Hematopoietic multipotent progenitor cell treated with erythropoietin and hydrocortisone succinate and interleukin-3 and kit ligand, for 4 days (in vitro differentiated cells): ENCODE measurements around the gene CES4A.
"Not testable (repeated sequence)": the region's sequence is repeated elsewhere in the genome, so short reads cannot be mapped to it uniquely, and the experiment has no call there.

Experiments used
- DNase-seq: peaks from one replicate; pipeline ENCODE4 v3.0.0-alpha.2; 2015

The CES4A gene

DNA sequence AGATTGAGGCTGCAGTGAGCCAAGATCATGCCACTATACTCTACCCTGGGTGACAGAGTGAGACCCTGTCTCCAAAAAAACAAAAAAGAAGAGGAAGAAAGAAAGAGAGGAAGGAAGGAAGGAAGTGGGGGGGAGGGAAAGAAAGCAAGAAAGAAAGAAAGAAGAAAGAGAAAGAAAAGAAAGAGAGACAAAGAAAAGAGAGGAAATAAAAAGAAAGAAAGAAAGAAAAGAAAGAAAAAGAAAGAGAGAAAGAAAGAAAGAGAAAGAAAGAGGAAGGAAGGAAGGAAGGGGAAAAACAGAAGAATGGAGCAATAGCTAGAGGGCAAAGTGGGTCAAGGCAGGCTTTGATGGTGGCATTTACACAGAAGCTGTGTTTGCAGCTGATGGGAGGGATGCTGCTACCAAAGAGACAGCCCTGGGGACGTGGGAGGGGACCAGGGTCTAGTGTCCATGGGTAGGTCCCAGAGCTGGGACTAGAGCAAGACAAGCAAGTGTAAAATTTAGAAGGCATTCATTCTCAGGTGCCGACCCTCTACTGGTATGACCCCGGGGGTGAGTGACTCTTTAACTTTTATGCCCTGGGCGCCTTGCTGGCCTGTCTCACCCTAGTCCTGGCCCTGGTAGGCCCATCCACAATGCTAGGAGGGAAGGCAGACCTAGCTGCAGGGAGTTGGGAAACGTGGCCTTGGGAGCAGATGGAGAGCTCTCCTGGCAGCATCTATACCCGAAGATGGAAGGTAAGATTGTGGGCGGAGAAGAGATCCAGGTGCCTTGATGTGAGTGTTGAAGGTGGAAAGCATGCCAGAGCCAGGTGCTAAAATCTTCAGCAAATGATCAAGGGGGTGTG, 29.3 kb upstream of the CES4A start:
- DNase-seq, result no peak

DNA sequence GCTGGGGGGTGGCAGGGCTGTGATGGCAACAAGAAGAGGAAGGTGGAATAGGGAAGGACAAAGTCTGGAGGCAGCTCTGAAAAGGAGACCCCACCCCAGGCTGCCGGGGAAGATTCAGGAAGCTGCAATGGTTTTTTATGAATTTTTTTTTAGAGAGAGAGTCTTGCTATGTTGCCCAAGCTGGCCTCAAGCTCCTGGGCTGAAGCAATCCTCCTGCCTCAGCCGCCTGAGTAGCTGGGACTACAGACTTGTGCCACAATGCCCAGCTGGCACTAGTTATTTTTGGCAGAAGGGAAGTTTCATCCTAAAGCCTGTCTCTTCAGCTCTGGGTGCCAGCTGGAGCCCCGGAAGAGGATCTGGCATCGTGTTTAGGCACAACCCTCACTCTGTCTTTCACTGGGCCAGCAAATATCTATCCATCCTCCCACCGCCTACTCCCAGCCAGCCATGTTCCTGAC, 28.7 kb upstream of the CES4A start:
- DNase-seq, result no peak

DNA sequence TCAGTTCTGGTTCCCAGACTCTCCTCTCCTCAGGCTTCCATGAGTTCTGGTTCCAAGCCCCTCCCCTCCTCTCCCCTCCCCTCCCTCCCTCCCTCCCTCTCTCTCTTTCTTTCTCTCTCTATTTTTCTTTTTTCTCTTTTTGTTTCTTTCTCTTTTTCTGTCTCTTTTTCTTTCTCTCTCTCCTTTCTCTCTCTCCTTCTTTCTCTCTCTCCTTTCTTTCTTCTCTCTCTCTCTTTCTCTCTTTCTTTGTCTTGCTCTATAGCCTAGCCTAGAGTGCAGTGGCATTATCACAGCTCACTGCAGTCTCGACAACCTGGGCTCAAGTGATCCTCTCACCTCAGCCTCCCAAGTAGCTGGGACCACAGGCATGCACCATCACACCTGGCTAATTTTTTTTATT, 28.1 kb upstream of the CES4A start:
- no peak for DNase-seq

DNA sequence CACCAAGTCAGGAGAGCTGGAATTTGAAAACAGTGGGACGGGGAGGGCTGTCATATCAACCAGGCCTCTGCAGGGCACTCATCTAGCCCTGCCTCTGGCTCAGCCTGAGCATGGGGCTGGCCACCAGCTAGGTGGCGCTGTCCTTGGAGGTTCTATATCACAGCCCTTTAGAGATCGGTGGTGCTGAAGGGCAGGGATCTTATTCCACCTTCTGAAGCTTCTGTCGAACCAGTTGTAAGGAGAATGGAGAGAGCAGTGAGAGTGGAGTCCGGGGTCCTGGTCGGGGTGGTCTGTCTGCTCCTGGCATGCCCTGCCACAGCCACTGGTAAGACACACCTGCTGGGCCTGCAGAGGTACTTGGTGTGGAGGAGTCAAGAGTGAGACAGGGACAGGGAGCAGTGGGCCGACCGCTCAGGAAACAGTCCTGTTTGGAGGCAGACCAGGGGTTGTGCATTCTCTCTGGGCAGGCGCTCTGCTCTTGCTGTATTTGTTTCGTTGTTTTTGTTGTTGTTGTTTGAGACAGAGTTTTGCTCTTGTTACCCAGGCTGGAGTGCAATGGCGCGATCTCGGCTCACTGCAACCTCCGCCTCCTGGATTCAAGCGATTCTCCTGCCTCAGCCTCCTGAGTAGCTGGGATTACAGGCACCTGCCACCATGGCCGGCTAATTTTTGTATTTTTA, 27.2 kb upstream of the CES4A start, which contains the start of gene CES3:
Gene CES3, plus strand, starts transcription at position 202 of the 680 bp plus-strand sequence. Its CDS starts 42 bp downstream, at position 244.
- DNase-seq, result peak; percentile 91

DNA sequence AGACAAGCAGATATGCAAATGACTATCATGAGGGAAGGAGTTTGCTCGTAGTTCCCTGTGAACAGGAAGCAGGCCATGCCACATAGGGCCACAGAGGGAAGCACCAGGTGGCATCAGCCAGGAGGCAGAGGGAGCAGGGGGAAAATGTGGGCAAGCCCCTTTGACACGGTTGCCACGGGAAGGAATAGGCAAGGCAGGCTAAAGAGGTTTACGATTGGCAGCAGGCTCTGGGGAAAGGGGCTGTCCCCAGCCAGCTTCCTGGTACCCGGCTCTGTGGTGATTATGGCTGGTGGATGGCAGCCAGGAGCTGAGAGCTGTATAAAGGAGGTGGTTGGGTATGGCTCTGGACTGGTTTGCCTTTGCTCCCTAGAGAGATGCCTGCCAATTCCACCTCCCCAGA, 26.5 kb upstream of the CES4A start:
- peak; percentile 33 for DNase-seq

DNA sequence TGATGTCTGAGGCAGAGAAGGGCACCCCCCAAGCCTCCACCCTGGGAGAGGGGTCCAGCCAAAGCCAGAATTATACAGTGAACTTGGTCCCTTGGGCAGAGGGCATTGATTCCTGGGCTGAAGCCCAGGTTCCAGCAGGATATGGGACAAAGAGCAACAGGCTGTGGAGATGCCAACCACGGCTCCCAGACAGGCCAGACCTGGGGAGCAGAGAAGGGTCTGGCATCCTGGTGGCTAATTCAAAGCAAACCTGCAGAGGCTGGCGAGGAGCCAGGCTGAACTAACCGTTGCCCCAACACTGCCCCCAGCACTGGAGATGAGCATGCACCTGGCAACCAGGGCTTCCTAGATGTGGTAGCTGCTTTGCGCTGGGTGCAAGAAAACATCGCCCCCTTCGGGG, 24.3 kb upstream of the CES4A start:
- DNase-seq, result no peak

DNA sequence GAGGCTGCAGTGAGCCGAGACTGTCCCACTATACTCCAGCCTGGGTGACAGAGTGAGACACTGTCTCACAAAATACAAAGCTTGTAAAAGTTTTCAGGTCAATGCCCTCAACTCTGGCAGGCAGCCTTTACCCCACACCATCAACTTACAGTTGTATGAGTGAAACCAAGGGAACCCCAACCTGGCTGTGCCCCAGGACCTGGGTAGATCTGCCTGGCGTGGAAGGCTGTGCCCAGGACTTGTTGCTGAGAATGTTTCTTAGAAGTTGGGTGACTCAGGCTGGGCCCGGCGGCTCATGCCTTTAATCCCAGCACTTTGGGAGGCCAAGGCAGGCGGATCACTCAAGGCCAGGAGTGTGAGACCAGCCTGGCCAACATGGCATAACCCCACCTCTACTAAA, 19.5 kb upstream of the CES4A start:
- DNase-seq, result no peak

DNA sequence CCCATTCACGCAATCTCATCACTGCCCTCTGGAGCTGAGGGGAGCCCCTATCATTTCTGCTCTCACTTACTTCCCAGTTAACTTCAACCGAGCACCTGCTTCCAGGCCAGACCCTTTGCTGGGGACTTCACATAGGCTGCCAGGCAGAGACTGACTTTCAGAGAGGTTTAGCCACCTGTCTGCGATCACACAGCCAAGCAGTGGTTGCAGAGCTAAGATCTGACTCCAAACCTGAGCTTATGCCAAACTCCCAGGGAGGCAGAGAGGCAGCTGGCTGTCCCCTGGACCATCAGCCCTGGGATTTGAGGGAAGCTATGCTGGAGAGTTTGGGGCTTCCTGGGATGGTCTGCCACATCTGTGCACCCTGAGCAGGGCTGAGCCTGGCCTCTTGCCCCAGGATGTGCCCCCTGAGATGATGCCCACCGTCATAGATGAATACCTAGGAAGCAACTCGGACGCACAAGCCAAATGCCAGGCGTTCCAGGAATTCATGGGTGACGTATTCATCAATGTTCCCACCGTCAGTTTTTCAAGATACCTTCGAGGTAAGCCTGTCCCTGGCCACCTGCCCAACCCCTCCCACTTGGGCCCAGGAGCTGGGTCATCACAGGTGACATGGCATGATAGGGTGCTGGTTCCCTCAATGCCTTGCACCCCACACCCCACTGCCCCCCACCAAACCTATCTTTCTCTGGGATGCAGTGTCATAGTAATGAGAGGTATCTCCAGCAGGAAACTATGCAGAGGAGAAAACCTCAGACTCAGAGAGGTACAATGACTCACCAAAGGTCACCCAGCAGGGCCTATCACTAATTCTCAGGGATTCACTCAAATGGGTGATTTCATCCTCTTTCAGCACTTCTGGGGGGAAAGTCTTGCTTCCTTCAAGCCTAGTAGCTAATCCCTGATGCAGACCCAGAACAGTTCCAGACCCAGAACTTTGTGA, 17.3 kb upstream of the CES4A start:
- DNase-seq, result no peak

DNA sequence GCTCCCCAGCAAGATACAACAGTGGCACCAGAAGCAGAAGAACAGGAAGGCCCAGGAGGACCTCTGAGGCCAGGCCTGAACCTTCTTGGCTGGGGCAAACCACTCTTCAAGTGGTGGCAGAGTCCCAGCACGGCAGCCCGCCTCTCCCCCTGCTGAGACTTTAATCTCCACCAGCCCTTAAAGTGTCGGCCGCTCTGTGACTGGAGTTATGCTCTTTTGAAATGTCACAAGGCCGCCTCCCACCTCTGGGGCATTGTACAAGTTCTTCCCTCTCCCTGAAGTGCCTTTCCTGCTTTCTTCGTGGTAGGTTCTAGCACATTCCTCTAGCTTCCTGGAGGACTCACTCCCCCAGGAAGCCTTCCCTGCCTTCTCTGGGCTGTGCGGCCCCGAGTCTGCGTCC, 15.4 kb upstream of the CES4A start:
- DNase-seq, result no peak

DNA sequence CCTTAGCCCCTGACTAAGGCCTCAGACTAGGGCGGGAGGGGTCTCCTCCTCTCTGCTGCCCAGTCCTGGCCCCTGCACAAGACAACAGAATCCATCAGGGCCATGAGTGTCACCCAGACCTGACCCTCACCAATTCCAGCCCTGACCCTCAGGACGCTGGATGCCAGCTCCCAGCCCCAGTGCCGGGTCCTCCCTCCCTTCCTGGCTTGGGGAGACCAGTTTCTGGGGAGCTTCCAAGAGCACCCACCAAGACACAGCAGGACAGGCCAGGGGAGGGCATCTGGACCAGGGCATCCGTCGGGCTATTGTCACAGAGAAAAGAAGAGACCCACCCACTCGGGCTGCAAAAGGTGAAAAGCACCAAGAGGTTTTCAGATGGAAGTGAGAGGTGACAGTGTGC, 14.7 kb upstream of the CES4A start:
- no peak for DNase-seq

DNA sequence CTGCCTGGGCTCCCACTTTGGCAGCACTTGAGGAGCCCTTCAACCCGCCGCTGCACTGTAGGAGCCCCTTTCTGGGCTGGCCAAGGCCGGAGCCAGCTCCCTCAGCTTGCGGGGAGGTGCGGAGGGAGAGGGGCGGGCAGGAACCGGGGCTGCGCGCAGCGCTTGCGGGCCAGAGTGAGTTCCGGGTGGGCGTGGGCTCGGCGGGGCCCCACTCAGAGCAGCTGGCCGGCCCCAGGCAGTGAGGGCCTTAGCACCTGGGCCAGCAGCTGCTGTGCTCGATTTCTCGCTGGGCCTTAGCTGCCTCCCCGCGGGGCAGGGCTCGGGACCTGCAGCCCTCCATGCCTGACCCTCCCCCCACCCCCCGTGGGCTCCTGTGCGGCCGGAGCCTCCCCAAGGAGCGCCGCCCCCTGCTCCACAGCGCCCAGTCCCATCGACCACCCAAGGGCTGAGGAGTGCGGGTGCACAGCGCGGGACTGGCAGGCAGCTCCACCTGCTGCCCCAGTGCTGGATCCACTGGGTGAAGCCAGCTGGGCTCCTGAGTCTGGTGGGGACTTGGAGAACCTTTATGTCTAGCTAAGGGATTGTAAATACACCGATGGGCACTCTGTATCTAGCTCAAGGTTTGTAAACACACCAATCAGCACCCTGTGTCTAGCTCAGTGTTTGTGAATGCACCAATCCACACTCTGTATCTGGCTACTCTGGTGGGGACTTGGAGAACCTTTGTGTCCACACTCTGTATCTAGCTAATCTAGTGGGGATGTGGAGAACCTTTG, 14.0 kb upstream of the CES4A start:
- DNase-seq, result not testable (repeated sequence)

DNA sequence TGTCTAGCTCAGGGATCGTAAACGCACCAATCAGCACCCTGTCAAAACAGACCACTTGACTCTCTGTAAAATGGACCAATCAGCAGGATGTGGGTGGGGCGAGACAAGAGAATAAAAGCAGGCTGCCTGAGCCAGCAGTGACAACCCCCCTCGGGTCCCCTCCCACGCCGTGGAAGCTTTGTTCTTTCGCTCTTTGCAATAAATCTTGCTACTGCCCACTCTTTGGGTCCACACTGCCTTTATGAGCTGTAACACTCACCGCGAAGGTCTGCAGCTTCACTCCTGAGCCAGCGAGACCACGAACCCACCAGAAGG, 13.5 kb upstream of the CES4A start:
- peak; percentile 52 for DNase-seq

DNA sequence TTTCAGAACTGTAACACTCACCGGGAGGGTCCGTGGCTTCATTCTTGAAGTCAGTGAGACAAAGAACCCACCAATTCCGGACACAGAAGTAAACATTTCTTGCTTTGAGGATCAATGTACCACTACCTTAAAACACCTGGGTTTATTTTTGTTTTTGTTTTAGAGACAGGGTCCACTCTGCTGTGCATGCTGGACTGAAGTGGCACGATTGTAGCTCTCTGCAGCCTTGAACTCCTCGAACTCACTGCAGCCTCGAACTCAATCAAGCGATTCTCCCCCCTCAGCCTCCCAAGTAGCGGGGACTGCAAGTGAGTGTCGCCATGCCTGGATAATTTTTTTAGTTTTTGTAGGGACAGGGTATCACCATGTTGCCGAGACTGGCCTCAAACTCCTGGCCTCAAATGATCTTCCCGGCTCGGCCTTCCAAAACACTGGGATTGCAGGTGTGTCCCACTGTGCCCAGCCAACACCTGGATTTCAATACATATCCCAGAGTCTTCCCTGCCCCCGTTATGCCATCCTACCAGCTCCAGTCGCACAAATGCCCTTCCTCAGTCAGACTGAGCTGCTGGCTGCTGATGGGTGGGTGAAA, 13.0 kb upstream of the CES4A start:
- DNase-seq, result no peak

DNA sequence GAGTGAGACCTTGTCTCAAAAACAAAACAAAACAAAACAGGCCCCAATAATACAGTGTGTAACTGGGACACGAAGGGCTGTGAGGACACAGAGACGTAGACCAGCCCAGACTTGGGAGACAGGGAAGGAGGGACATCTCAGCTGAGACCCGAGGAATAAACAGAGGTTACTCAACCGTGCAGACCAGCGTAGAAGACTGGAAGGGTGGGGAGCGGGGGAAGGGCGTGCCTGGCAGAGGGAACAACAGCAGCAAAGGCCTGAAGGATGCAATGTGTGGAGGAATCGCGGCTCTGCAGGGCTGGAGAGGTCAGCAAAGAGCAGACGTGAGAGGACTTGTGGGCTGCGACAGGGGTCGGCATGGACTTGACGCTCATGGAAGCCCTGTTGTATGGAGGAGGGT, 11.6 kb upstream of the CES4A start:
- no peak for DNase-seq

DNA sequence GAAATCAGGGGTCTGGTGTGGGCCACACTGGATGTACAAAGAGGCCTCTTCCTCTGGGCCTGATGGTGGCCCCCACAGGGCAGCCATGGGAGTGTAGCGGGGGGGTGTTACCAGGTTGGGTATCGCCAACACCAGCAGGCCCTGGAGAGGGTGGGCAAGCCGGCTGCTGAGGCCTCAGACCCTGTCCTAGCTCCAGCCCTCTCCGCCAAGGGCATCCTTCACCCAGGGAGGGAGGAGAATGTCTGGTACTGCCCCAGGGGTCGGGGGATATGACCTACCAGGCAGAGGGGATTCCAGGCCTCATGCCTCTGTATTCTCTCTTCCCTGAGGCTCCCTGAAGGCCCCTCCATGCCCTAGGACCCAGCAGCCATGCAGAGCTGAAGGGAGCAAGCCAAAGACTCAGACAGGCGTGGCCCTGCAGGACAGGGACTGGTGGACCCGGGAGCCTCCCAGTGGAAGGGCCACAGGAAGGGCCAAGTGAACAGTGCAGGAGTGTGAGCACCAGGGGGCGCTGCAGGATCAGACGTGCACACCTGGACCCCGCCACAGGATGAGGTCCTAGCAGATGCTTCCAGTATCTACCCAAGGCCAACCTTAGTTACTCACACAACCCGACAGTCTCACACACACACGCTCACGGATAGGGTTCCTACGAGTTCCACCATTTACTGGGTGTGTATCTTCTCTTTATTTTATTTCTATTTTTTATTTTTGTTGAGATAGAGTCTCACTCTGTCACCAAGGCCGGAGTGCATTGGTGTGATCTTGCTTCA, 10.9 kb upstream of the CES4A start:
- peak; percentile 92 for DNase-seq

DNA sequence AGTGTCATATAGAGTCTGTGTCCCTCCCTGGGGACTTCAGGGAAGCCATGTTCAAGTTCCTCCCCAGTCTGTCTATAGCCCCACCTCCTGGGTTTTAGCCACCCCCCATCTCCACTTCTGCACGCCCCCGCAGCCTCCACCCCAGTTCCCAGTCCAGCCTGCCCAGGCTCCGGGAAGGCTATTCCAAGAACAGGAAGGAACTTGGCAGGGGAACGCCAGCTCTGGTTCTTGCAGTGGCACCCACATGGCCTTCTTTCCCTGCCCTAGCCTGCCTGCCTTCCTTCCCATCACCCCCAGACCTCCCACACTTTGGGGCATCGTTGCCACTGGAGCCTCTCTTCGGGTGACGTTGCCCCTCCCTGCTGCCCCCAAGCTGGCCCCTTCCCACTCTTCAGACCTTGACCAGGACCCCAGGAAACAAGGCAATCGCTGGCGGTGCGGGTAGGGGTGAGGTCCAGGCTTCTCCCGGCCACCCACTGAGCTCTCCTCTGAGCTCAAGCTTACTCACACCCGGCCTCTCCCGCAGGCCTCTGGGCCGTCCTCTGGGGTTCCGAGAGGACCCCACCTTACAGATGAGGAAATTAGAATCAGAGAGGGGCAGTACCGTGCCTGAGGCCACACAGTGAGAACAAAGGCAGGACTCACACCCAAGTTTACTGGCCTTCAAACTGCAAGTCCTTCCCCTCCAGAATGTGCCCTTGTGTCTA, 9.2 kb upstream of the CES4A start:
- no peak for DNase-seq

DNA sequence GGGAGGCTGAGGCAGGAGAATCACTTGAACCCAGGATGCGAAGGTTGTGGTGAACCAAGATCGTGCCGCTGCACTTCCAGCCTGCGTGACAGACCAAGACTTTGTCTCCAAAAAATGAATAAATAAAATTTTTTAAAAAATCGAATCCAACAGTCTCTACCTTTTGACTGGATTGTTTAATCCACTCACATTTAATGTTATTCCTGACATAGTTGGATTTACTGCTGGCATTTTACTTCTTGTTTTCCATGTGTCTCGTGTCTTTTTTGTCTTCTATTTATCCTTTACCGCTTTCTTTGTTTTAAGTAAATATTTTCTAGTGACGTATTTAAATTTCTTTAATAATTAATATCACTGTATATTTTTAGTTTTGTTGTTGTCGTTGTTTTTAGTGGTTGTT, 5.4 kb upstream of the CES4A start:
- no peak for DNase-seq

DNA sequence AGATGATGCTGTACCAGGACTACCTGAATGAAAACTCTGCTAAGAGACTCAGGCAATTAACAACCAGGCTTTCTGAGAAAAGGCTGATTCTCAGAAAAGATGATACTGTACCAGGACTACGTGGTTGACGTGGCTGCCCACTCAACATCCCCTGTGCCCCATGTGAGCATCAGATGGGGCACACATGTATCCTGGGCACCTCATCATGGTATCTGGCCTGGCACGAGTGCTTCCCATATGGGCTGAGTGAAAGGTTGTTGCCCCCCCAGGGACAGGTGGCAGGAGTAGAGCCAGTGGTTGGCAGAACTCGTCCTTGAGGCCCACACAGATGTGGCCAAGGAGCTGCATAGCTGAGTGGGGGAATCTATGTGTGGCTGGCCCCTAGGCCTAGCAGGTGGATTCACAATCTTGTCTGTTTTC, 3.5 kb upstream of the CES4A start:
- DNase-seq, result no peak

DNA sequence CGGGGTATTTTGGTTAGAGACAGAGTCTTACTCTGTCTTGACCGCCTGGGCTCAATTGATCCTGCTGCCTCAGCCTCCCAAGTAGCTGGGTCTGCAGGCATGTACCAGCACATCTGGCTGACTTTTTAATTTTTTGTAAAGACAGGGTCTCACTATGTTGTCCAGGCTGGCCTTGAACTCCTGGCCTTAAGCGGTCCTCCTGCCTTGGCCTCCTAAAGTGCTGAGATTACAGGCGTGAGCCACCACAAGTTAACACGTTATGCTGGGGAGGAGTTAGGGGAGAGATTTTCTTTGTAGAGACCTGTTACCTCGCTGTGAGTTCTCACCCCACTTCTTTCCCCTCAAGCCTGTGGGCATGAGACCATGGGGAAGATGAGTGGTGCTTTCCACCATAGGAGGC, 1.8 kb upstream of the CES4A start:
- DNase-seq, result no peak

DNA sequence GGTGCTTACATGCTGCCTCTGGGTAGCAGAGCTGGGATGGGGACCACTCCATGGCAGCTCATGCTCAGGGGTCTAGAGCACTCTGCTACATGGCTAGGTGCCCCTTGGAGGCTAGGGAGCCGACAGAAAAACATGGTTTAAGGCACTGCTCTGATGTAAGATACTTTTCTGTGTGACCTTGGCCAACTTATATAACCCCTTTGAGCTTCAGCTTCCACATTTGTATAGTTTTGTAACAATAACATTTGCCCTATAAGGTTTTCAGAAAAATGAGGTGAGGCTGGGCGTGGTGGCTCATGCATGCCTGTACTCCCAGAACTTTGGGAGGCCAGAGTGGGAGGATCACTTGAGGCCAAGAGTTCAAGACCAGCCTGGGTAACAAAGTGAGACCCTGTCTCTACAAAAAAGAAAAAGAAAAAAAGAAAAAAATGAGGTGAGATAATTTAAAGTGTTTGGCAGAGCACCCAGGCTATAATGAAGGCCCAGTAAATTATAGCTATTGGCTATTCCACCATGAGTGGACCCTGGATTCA, 3.2 kb downstream of the CES4A start:
- DNase-seq, result no peak
